SKM-1 treated with dmso at 0.1 percent for 144 hours (cell line): ENCODE data around the gene SFSWAP.
"Not testable (repeated sequence)": the region's sequence is repeated elsewhere in the genome, so short reads cannot be mapped to it uniquely, and the experiment has no call there.

Experiments
- DNase-seq: peaks from one replicate; lab custom pipeline; 2025; ENCODE audit not compliant: unreplicated experiment; lab: John Stamatoyannopoulos, UW

The SFSWAP gene

GRCh38 chr12:131679186-131679585 is 31.7 kb upstream of the SFSWAP start:
- not testable (repeated sequence) for DNase-seq

- not testable (repeated sequence) for DNase-seq
Measured at GRCh38 chr12:131679816-131680215, 31.1 kb upstream of the SFSWAP start.

- DNase-seq, result not testable (repeated sequence)
Measured at GRCh38 chr12:131680392-131681256, 30.3 kb upstream of the SFSWAP start.

GRCh38 chr12:131681257-131681620 is 29.7 kb upstream of the SFSWAP start:
- no peak for DNase-seq

- DNase-seq, result not testable (repeated sequence)
Measured at GRCh38 chr12:131681746-131682509, 29.0 kb upstream of the SFSWAP start.

GRCh38 chr12:131682510-131682895 is 28.4 kb upstream of the SFSWAP start:
- no peak for DNase-seq

- DNase-seq, result no peak
Measured at GRCh38 chr12:131683266-131684014, 27.4 kb upstream of the SFSWAP start.

GRCh38 chr12:131684015-131684725 is 26.7 kb upstream of the SFSWAP start:
- DNase-seq, result no peak

- DNase-seq, result no peak
Measured at GRCh38 chr12:131687346-131688125, 23.4 kb upstream of the SFSWAP start.

- DNase-seq, result no peak
Measured at GRCh38 chr12:131688131-131688844, 22.6 kb upstream of the SFSWAP start.

- DNase-seq, result no peak
Measured at GRCh38 chr12:131688845-131689154, 22.1 kb upstream of the SFSWAP start.

GRCh38 chr12:131690320-131690719 is 20.6 kb upstream of the SFSWAP start:
- no peak for DNase-seq

- DNase-seq, result no peak
Measured at GRCh38 chr12:131692431-131692830, 18.5 kb upstream of the SFSWAP start.

GRCh38 chr12:131693149-131693548 is 17.7 kb upstream of the SFSWAP start:
- DNase-seq, result no peak

- no peak for DNase-seq
Measured at GRCh38 chr12:131694116-131694838, 16.6 kb upstream of the SFSWAP start.

- no peak for DNase-seq
Measured at GRCh38 chr12:131695968-131696367, 14.9 kb upstream of the SFSWAP start.

- no peak for DNase-seq
Measured at GRCh38 chr12:131698286-131698685, 12.6 kb upstream of the SFSWAP start.

GRCh38 chr12:131699434-131699833 is 11.5 kb upstream of the SFSWAP start:
- DNase-seq, result no peak

- no peak for DNase-seq
Measured at GRCh38 chr12:131700271-131700670, 10.6 kb upstream of the SFSWAP start.
